ENCODE measurements around the gene NTSR1.

DNA sequence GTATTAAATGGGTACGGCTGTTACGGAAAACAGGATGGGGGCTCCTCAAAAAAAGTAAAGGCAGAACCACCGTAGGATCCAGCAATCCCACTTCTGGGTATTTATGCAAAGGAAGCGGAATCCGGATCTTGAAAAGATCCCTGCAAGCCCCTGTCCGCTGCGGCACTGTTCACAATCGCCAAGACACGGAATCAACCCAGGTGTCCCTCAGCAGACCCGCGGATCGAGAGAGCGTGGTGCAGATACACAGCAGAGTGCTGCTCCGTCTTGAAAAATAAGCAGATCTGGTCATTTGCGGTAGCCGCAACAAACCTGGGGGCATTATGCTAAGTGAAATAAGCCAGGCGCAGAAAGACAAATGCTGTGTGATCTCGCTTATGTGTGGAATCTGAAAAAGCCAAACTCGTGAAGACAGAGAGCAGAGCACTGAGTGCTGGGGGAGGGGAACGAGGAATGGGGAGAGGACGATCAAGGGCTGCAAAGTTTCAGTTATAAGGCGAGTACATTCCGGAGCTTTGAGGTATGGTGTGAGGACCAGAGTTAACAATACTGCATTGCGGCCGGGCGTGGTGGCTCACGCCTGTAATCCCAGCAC is 41.3 kb downstream of the NTSR1 start:
- TF ChIP-seq, protein P1, sequence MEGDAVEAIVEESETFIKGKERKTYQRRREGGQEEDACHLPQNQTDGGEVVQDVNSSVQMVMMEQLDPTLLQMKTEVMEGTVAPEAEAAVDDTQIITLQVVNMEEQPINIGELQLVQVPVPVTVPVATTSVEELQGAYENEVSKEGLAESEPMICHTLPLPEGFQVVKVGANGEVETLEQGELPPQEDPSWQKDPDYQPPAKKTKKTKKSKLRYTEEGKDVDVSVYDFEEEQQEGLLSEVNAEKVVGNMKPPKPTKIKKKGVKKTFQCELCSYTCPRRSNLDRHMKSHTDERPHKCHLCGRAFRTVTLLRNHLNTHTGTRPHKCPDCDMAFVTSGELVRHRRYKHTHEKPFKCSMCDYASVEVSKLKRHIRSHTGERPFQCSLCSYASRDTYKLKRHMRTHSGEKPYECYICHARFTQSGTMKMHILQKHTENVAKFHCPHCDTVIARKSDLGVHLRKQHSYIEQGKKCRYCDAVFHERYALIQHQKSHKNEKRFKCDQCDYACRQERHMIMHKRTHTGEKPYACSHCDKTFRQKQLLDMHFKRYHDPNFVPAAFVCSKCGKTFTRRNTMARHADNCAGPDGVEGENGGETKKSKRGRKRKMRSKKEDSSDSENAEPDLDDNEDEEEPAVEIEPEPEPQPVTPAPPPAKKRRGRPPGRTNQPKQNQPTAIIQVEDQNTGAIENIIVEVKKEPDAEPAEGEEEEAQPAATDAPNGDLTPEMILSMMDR (conservative IDR thresholded peaks at IDR 0.05; ENCODE audit: low read length), result no peak
- TF ChIP-seq EZH2phosphoT487 (IDR thresholded peaks at IDR 0.05; ENCODE audit: borderline replicate concordance), result no peak

All from Loucy (cell line).